HG03066 (cell line): ENCODE results near the gene RPL37.
"Not testable (repeated sequence)": the region's sequence is repeated elsewhere in the genome, so short reads cannot be mapped to it uniquely, and the experiment has no call there.

Experiments
- ATAC-seq: cut with Tn5 transposase; IDR thresholded peaks from one replicate; pipeline ENCODE4 v1.9.1; 2021; ENCODE audit warnings: low read depth; ENCODE audit not compliant: unreplicated experiment

The RPL37 gene

GRCh38 chr5:40834849-40835787 lies at the start of gene RPL37:
Gene RPL37, minus strand, starts transcription at chr5:40835222. Its CDS starts 37 bp downstream, at chr5:40835185.
- ATAC-seq, result peak; percentile 96

- not testable (repeated sequence) for ATAC-seq
Measured at GRCh38 chr5:40883051-40883450, 48.0 kb upstream of the RPL37 start.

GRCh38 chr5:40882291-40882690 lies 47.3 kb upstream of the RPL37 start:
- no peak for ATAC-seq

DNA sequence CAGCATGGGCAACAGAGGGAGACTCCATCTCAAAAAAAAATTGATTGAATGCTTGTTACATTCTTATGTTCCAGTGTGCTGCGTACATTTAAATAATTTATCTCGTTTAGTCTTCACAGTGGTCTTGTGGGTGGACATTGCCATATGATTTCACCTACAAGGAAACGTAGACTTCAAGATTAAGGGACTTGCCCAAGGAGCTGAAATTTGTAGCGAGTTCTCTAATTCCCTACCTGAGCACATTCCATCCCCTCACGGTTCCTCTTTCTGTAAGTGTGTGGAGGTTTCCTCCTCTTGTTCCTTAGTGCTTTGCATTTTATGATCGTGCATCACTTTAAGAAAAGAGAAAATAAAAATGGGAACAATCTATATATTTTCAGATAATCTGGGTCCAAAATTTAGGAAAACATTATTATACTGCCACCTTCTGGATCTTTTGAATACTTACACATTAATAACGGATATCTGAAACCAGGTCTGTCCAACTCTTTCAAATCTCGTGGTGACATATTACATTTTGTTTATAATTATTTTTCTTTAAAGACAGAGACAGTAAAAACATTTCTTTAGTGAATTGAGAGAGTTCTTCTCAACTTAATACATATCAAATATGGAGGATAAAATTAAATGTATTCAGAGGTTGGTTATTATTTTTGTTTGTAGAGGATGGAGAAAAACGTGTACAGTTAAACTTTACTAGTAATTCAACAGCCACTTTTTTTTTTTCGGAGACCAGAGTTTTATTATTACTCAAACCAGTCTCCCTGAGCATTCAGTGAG lies 44.3 kb upstream of the RPL37 start:
- peak; percentile 68 for ATAC-seq

DNA sequence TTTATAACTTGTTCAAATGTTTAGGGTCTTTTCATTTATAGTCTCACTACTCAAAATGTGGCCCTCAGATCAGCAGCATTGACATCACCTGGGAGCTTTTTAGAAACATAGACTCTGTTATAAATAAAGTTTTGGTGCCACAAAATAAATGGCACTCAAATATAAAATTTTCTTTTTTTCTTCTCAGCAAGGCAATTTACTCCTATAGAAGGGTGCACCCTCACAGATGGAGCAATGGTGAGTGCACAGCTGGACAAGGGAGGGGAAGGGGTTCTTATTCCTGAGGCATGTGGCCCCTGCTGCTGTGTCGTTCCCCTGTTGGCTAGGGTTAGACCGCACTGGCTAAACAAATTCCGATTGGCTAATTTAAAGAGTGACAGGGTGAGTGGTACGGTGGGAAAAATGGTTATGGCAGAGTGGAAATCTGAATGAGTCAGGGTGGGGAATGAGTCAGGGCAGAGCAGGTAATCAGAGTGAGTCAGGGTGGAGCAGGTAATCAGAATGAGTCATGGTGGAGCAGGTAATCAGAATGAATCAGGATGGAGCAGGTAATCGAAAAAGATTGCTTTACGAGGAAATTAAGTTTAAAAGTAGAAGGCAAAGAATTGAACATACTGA lies 42.5 kb upstream of the RPL37 start:
- ATAC-seq, result no peak

DNA sequence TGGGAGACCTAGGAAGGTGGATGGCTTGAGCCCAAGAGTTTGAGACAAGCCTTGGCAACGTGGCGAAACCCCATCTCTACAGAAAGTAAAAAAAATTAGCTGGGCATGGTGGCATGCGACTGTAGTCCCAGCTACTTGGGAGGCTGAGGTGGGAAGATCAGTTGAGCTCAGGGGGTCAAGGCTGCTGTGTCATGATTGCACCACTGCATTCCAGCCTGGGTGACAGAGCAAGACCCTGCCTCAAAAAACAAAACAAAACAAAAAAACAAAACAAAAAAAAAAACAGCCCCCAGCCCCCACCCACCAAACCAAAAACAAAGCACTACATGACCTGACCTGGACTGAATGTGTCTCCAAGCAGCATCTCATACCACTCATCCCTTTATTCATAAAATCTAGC lies 40.9 kb upstream of the RPL37 start:
- ATAC-seq, result no peak

- ATAC-seq, result no peak
Measured at GRCh38 chr5:40873286-40873880, 38.4 kb upstream of the RPL37 start.

- ATAC-seq, result not testable (repeated sequence)
Measured at GRCh38 chr5:40872253-40872652, 37.2 kb upstream of the RPL37 start.

GRCh38 chr5:40871177-40871576 lies 36.2 kb upstream of the RPL37 start:
- no peak for ATAC-seq

DNA sequence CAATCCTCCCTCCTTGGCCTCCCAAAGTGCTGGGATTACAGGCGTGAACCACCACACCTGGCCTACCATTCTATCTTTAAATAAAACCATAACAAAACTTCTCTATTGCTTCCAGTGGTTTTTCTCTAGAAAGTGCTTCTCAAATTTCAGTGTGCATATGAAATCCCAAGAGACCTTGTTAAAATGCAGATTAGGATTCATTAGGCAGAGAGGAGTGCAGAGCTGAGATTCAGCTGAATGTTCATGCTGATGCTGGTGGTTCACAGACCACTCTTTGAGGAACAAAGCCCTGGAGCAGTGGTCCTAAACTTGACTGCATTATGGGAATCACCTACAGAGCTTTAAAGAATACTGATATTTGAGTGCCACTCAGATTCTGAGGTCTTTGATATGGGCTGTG lies 34.4 kb upstream of the RPL37 start:
- no peak for ATAC-seq

DNA sequence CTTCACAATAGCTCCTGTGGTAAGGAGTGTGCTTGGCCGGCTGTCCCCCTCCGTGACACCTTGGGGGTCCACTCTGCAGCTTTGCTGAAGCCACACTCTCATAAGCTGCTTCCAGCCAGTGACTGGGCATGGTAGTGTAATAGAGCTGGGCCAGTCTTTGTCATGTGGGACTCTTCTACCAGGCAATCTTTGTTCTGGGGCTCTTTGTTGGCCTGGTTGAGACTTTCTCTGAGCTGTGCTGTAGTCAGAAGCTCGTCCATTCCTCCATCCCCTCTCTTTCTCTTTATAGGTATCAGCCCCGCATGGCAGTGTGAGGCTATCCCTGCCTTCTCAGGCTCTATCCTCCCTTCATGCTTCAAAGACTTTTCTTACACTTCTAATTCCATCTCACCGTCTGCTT lies 31.8 kb upstream of the RPL37 start:
- no peak for ATAC-seq

GRCh38 chr5:40865004-40865403 lies 30.0 kb upstream of the RPL37 start:
- not testable (repeated sequence) for ATAC-seq

GRCh38 chr5:40860711-40861110 lies 25.7 kb upstream of the RPL37 start:
- ATAC-seq, result no peak

DNA sequence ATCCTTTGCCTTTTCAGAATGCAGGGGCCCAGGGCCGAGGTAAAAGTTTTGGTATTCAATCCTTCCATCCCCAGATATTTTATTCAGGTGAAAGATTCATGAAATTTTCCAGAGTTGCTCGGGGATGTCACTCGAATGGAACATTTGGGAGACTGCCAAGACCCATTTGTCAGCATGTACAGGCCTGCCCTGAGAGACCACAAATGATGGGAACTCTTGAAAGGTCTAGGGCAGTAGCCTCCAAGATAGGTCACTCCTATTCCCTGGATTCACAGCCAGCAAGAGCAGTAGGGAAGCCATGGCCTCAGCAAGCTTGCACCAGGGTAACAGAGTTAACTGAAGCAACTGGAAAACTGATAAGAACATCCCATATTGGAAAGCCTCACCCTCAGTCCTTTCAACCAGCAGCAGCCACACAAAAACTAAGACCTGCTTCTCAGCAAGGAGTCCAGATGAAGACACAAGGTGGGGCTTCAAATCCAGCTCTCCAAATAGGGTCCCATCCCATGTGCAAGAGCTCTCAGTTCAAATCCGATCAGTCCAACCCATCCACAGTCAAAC lies 18.7 kb upstream of the RPL37 start:
- ATAC-seq, result no peak

DNA sequence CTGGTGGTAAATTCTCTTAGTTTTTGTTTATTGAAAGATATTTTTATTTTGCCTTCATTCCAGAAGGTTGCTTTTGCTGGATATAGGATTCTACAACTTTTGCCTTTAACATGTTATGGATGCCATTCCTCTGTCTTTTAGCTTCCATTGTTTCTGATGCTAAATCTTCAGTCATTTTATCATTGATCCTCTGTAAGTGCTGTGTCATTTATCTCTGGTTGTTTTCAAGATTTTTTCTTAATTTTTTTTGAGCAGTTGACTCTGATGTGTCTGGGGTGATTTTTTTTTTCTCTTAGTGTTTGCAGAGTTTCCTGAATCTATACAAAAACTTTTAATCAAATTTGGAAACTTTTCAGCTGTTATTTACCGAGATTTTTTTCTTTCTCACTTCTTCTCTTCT lies 12.5 kb upstream of the RPL37 start:
- ATAC-seq, result no peak

- no peak for ATAC-seq
Measured at GRCh38 chr5:40846371-40846770, 11.3 kb upstream of the RPL37 start.

DNA sequence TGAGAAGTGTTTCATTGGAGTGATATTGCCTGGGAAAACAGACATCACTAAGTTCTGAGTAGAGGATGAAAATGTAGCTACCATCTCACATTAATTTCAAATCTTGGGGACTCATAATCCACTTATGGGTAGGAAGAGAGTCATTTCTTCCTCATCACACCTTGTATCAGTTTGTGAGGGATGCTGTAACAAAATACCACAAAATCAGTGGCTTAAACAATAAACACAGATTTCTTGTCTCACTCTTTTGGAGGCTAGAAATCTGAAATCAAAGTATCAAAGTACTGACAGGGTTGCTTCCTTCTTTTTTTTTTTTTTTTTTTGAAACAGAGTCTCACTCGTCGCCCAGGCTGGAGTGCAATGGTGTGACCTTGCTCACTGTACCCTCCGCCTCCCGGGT lies 9.5 kb upstream of the RPL37 start:
- ATAC-seq, result no peak

GRCh38 chr5:40842351-40842750 lies 7.3 kb upstream of the RPL37 start:
- no peak for ATAC-seq

DNA sequence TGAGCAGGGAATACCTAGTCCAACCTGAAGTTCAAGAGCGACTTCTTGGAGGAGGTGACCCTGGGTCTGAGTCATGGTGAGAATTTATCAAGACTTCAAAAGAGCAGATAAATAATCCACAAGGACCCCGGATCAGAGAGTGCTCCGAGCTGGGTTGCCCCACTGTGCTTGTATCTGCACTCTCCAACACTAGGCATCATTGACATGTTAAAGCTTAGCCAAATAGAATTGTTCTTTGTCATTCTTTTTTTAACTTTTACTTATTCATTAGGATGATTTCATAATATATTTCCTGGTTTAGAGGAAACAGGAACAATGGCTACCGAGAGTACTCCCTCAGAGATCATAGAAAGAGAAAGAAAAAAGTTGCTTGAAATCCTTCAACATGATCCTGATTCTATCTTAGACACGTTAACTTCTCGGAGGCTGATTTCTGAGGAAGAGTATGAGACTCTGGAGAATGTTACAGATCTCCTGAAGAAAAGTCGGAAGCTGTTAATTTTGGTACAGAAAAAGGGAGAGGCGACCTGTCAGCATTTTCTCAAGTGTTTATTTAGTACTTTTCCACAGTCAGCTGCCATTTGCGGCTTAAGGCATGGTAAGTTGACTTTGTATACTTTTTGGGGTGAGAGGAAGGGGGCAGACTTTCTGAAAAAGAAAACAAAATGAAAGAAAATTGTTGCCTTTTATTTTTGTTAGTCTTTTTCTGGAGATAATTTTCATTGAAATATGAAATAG lies 6.2 kb upstream of the RPL37 start, which contains the start of gene CARD6:
Gene CARD6, plus strand, starts transcription at position 300 of the 738 bp plus-strand sequence. Its CDS starts 16 bp downstream, at position 316.
- peak; percentile 48 for ATAC-seq

GRCh38 chr5:40838086-40838485 lies 3.1 kb upstream of the RPL37 start:
- no peak for ATAC-seq
